K562 (cell line): Measurements from ENCODE around the gene ARID5B. TPM values are rescaled to one million over a fixed set of nuclear protein-coding genes. Genes with fewer than 3 reads are reported as not detected.

Experiments
- ATAC-seq: fragments of 200-7000 bp; cut with Tn5 transposase; 3 replicates; pipeline ENCODE4 v1.9.1; 2020; ENCODE audit warnings: moderate library complexity
- BruUV-seq: library from RNA; stranded (reverse); fragments of 400-500 nt; replicated peaks from 2 replicates; lab custom pipeline; 2021; lab: Mats Ljungman, UMichigan
- CTCF ChIA-PET: fragments of 300-600 bp; formaldehyde crosslinking; extraction: SDS; loops from one replicate; lab custom pipeline; 2021; ENCODE audit warnings: low intra/inter-chr PET ratio; lab: Yijun Ruan, JAX
- POLR2A ChIA-PET: fragments of 300-600, 350-650 bp; sonication (Branson Sonifier 250); formaldehyde crosslinking; extraction: SDS; loops from one replicate; lab custom pipeline; 2021; ENCODE audit warnings: antibody characterized with exemption, inconsistent platforms; lab: Yijun Ruan, JAX
- DNase-seq, 4 experiments: peaks; one replicate each; pipeline versions ENCODE4 v3.0.0 to v3.0.0-alpha.2; 2011 to 2018; ENCODE audit warnings: low spot score in 3 of 4, mixed read lengths in 3 of 4; ENCODE audit errors: extremely low read depth in 1 of 4
- FAIRE-seq: peaks from 2 replicates; lab custom pipeline; 2011; peaks lifted over from hg19 to GRCh38; lab: Jason Lieb, UNC
- H2AFZ ChIP-seq: 2 replicates; pipeline ENCODE4 v1.6.0; 2011; ENCODE audit warnings: low read depth, low read length, control low read depth, inconsistent platforms
- H3K27ac ChIP-seq: fragments of 200-600 bp; 3 replicates; pipeline ENCODE4 v1.8.0; 2011; ENCODE audit warnings: low read depth, mild to moderate bottlenecking, control low read depth, inconsistent platforms, low read length, moderate library complexity, mixed read lengths; ENCODE audit errors: extremely low read depth
- H3K27me3 ChIP-seq, 2 experiments: fragments of 300-600 bp in 1 of 2; 2 replicates in 1 of 2; 3 replicates in 1 of 2; pipeline versions ENCODE4 v1.6.0 to v1.8.0; 2011; ENCODE audit warnings: inconsistent platforms in 2 of 2, low read length in 2 of 2, mild to moderate bottlenecking in 1 of 2, mixed read lengths in 1 of 2, moderate library complexity in 1 of 2; ENCODE audit not compliant: control insufficient read depth in 2 of 2, insufficient read depth in 2 of 2
- H3K36me3 ChIP-seq: fragments of 300-600 bp; 3 replicates; pipeline ENCODE4 v1.8.0; 2011; ENCODE audit warnings: mild to moderate bottlenecking, low read length, inconsistent platforms; ENCODE audit not compliant: control insufficient read depth, insufficient read depth
- H3K4me1 ChIP-seq, 2 experiments: fragments of 200-600 bp in 1 of 2; replicated peaks in 1 of 2; 2 replicates in 1 of 2; 3 replicates in 1 of 2; pipeline versions ENCODE4 v1.5.1 to v1.8.0; 2011; ENCODE audit warnings: inconsistent platforms in 2 of 2, low read length in 2 of 2, mild to moderate bottlenecking in 1 of 2, mixed read lengths in 1 of 2, moderate library complexity in 1 of 2; ENCODE audit not compliant: control insufficient read depth in 2 of 2, insufficient read depth in 2 of 2
- H3K4me2 ChIP-seq: 2 replicates; pipeline ENCODE4 v1.6.1; 2011; ENCODE audit warnings: low read length, control low read depth, inconsistent platforms, mixed read lengths; ENCODE audit not compliant: insufficient read depth
- H3K4me3 ChIP-seq: fragments of 200-600 bp; sonication (generic), shearing (Covaris generic); 2 replicates; pipeline ENCODE4 v1.5.1; 2016; ENCODE audit warnings: control low read depth, inconsistent platforms
- H3K79me2 ChIP-seq: fragments of 200-600 bp; 3 replicates; pipeline ENCODE4 v1.8.0; 2011; ENCODE audit warnings: low read length, inconsistent platforms; ENCODE audit not compliant: control insufficient read depth, insufficient read depth
- H3K9ac ChIP-seq, 2 experiments: 2 replicates each; pipeline versions ENCODE4 v1.6.0 to v1.6.1; 2011; ENCODE audit warnings: low read depth in 2 of 2, low read length in 2 of 2, control low read depth in 1 of 2, inconsistent platforms in 1 of 2, mild to moderate bottlenecking in 1 of 2, mixed read lengths in 1 of 2; ENCODE audit not compliant: insufficient read depth in 1 of 2
- H3K9me1 ChIP-seq: one replicate; pipeline ENCODE4 v1.6.0; 2011; ENCODE audit warnings: inconsistent platforms, mild to moderate bottlenecking, low read length, moderate library complexity; ENCODE audit not compliant: control insufficient read depth, insufficient read depth
- H3K9me3 ChIP-seq: replicated peaks from 2 replicates; pipeline ENCODE4 v1.5.1; 2011; ENCODE audit warnings: low read depth, low read length, inconsistent platforms; ENCODE audit not compliant: control insufficient read depth, insufficient read depth
- H4K20me1 ChIP-seq: replicated peaks from 2 replicates; pipeline ENCODE4 v1.6.1; 2011; ENCODE audit warnings: low read length, inconsistent platforms, mixed read lengths; ENCODE audit not compliant: control insufficient read depth, insufficient read depth
- ASH1L ChIP-seq: fragments of 450-650 bp; IDR thresholded peaks from 2 replicates; pipeline ENCODE4 v1.6.1; 2018; ENCODE audit warnings: borderline replicate concordance, mild to moderate bottlenecking, low read depth; ENCODE audit not compliant: partially characterized antibody
- KAT8 ChIP-seq: fragments of 450-650 bp; IDR thresholded peaks from 2 replicates; pipeline ENCODE4 v1.6.1; 2016; ENCODE audit warnings: low read depth, mild to moderate bottlenecking
- TAF9B ChIP-seq: fragments of 450-650 bp; IDR thresholded peaks from 2 replicates; pipeline ENCODE4 v1.6.1; 2018; ENCODE audit warnings: mild to moderate bottlenecking; ENCODE audit not compliant: partially characterized antibody
- TFAM ChIP-seq: fragments of 250-450 bp; sonication (Bioruptor Pico); conservative IDR thresholded peaks from 2 replicates; pipeline ENCODE4 v1.5.0; 2021; ENCODE audit warnings: mild to moderate bottlenecking, moderate library complexity
- ZNF79 ChIP-seq: fragments of 250-450 bp; sonication (Bioruptor Pico); IDR thresholded peaks from 2 replicates; pipeline ENCODE4 v1.4.0; 2020; ENCODE audit warnings: low read depth, mild to moderate bottlenecking, moderate library complexity
- WGBS: fragments of 100-300 bp; shearing (Covaris generic); methylation state at CpG from one replicate; pipeline ENCODE4 v1.1.6; 2016; ENCODE audit warnings: low coverage, mixed read lengths; ENCODE audit not compliant: insufficient coverage; ENCODE audit errors: missing lambda C conversion rate; 5-methylcytosine and 5-hydroxymethylcytosine counted together
- in situ Hi-C: fragments of 300-500 bp; cut with MboI; formaldehyde crosslinking; loops from 4 replicates; pipeline ENCODE4 v1.15.0; 2018; ENCODE audit warnings: inconsistent platforms, mixed read lengths
- intact Hi-C: fragments of 100-400 bp; cut with micrococcal nuclease; formaldehyde crosslinking; loops from 2 replicates; pipeline ENCODE4 v1.14.2; 2022
- polyA plus RNA-seq, 8 experiments: library from polyadenylated mRNA; depleted of rRNA in 4 of 8; stranded (reverse) in 5 of 8; unstranded in 3 of 8; fragments of >200 nt; fragmentation: Nextera tagmentation in 2 of 8; fragmentation: Illumina TruSeq in 1 of 8; extraction: Ambion mirVana in 2 of 8; extraction: Trizol in 1 of 8; gene quantifications; 2 replicates each; pipeline versions ENCODE4 v1.2.1 to v1.2.3, GENCODE V29; 2011 to 2014; ENCODE audit warnings: inconsistent platforms in 1 of 8, missing spikeins in 1 of 8
- total RNA-seq, 7 experiments: library from RNA; depleted of rRNA in 6 of 7; stranded (reverse); fragments of >200 nt in 6 of 7; fragmentation: Illumina TruSeq in 2 of 7; extraction: Trizol in 2 of 7; gene quantifications; 2 replicates each; pipeline versions ENCODE4 v1.2.1 to v1.2.3, GENCODE V29; 2011 to 2021; ENCODE audit warnings: low replicate concordance in 1 of 7

The ARID5B gene
- total and polyA plus RNA-seq, 9 of the 15 experiments (the other 6 are each of a cell fraction or from before 2014, with no cell fraction given): 0.48 to 1.6 (median 0.80) TPM

GRCh38 chr10:61973169-61973568, 71.7 kb downstream of the ARID5B start:
- 40% methylated on average over 2 of the region's 2 CpGs for WGBS
- H3K4me3 ChIP-seq: no peak overlapping the region
- no peaks in the 10 kb centered on the region for H3K9me3 ChIP-seq
- H4K20me1 ChIP-seq: no peaks in the 10 kb centered on the region
- no peaks in the 10 kb centered on the region for H3K79me2 ChIP-seq
- no peak for FAIRE-seq
- CTCF ChIA-PET: no interaction called here
- BruUV-seq: no TSS peak
- no peaks in the 10 kb centered on the region for H3K27me3 ChIP-seq
- no peak overlapping the region for H2AFZ ChIP-seq
- H3K27ac ChIP-seq: no peak overlapping the region
- H3K9me1 ChIP-seq: no peaks in the 10 kb centered on the region
- POLR2A ChIA-PET: interaction anchor here (1.2 to 2.1 kb wide), 2 partner anchors 10 to 35 kb away, joined by 3 to 8 read pairs; no protein-coding TSS in a partner anchor
- no peaks in the 10 kb centered on the region for H3K4me1 ChIP-seq
- in situ Hi-C loops (no loop called here), intact Hi-C loops (no loop called here)
- no peak for TF ChIP-seq TAF9B
- no peak overlapping the region for H3K4me2 ChIP-seq
- ATAC-seq: no peak
- no peak for DNase-seq
- H3K36me3 ChIP-seq: no peaks in the 10 kb centered on the region
- H3K9ac ChIP-seq: no peak overlapping the region

GRCh38 chr10:61973906-61974305, 72.4 kb downstream of the ARID5B start:
- Histone ChIP-seq H3K4me3 (no peak overlapping the region), H3K9me1 (no peaks in the 10 kb centered on the region), H3K36me3 (no peaks in the 10 kb centered on the region), H3K27me3 (no peaks in the 10 kb centered on the region), H3K9ac (no peak overlapping the region), H3K4me1 (no peaks in the 10 kb centered on the region), H2AFZ (no peak overlapping the region), H3K4me2 (no peak overlapping the region), H3K9me3 (no peaks in the 10 kb centered on the region), H4K20me1 (no peaks in the 10 kb centered on the region), H3K79me2 (no peaks in the 10 kb centered on the region), H3K27ac (no peak overlapping the region)
- 56% methylated on average over 5 of the region's 5 CpGs for WGBS
- CTCF ChIA-PET: interaction anchor here (0.6 kb wide), 1 partner anchor 22 kb away, joined by 3 read pairs; no protein-coding TSS in a partner anchor
- no peak for TF ChIP-seq ZNF79 (CRISPR knock-in tag)
- no peak for TF ChIP-seq KAT8
- no peak for TF ChIP-seq ASH1L
- TF ChIP-seq TFAM: 0 out of 2 replicates have a peak, but pooled peaks have one; percentile 16
- intact Hi-C loops: no loop called here
- no peak for FAIRE-seq
- BruUV-seq: no TSS peak
- ATAC-seq: no peak
- no peak for DNase-seq
- POLR2A ChIA-PET: interaction anchor here (2.1 kb wide), 1 partner anchor 9 kb away, joined by 8 read pairs; no protein-coding TSS in a partner anchor
- in situ Hi-C loops: no loop called here
